Central memory CD8-positive, alpha-beta T cell (primary cell): ENCODE results near the gene ZNF423.

Experiments used
- ATAC-seq: fragments of 150-1000 bp; cut with Tn5 transposase; replicated peaks from 2 replicates; pipeline ENCODE4 v1.10.0; 2022; ENCODE audit warnings: mild to moderate bottlenecking, moderate FRiP score, moderate number of reproducible peaks; ENCODE audit not compliant: poor library complexity, severe bottlenecking; ENCODE audit errors: extremely low read depth
- DNase-seq, 2 donors: peaks; one replicate each; pipeline ENCODE4 v3.0.0; 2021; ENCODE audit warnings: low spot score in 2 of 2
- H3K27ac Mint-ChIP-seq: one replicate; pipeline ENCODE4 v1.8.0; 2022; ENCODE audit warnings: low read depth, mild to moderate bottlenecking, moderate library complexity, mixed read lengths
- H3K27me3 Mint-ChIP-seq: one replicate; pipeline ENCODE4 v1.8.0; 2022; ENCODE audit warnings: mixed read lengths
- H3K36me3 Mint-ChIP-seq: one replicate; pipeline ENCODE4 v1.8.0; 2022; ENCODE audit warnings: mild to moderate bottlenecking, moderate library complexity, mixed read lengths; ENCODE audit not compliant: insufficient read depth
- H3K4me1 Mint-ChIP-seq: one replicate; pipeline ENCODE4 v1.8.0; 2022; ENCODE audit warnings: mixed read lengths
- H3K4me3 Mint-ChIP-seq: one replicate; pipeline ENCODE4 v1.8.0; 2022; ENCODE audit warnings: mild to moderate bottlenecking, moderate library complexity, mixed read lengths
- H3K9me3 Mint-ChIP-seq: one replicate; pipeline ENCODE4 v1.8.0; 2022; ENCODE audit warnings: mixed read lengths

The ZNF423 gene

DNA sequence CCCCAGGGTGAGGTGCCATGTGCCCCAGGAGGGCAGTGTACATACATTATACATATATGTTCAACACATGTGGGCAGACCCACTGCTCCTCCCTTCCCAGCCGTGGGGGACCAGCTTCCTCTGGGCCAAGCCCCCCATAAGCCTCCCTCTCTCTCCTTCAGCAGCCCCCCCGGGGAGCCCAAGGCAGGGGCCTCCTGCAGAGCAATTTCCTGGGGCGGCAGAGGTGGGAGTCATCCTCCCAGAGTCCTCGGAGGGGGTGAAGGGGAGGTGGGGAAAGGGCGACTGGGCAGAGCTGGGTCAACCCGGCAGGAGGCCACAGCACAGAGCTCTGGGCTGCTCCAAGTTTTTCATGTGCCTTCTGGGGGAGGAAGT is 235.1 kb downstream of the ZNF423 start:
- no peak for DNase-seq
- no peaks in the 10 kb centered on the region for H3K9me3 Mint-ChIP-seq
- H3K36me3 Mint-ChIP-seq: no peaks in the 10 kb centered on the region
- H3K27me3 Mint-ChIP-seq: no peaks in the 10 kb centered on the region
- ATAC-seq: no peak
- H3K4me3 Mint-ChIP-seq: no peak overlapping the region
- H3K27ac Mint-ChIP-seq: no peak overlapping the region
- H3K4me1 Mint-ChIP-seq: no peaks in the 10 kb centered on the region

- no peaks in the 10 kb centered on the region for H3K36me3 Mint-ChIP-seq
- H3K27me3 Mint-ChIP-seq: no peaks in the 10 kb centered on the region
- ATAC-seq (no peak), DNase-seq (no peak)
- H3K4me1 Mint-ChIP-seq: no peaks in the 10 kb centered on the region
- no peak overlapping the region for H3K27ac Mint-ChIP-seq
- H3K9me3 Mint-ChIP-seq: no peaks in the 10 kb centered on the region
- H3K4me3 Mint-ChIP-seq: no peak overlapping the region
Measured at GRCh38 chr16:49620158-49620868, 235.6 kb downstream of the ZNF423 start.

GRCh38 chr16:49619811-49620157 is 236.1 kb downstream of the ZNF423 start:
- Mint-ChIP-seq H3K4me3 (no peak overlapping the region), H3K36me3 (no peaks in the 10 kb centered on the region), H3K4me1 (no peaks in the 10 kb centered on the region), H3K27ac (no peak overlapping the region), H3K27me3 (no peaks in the 10 kb centered on the region), H3K9me3 (no peaks in the 10 kb centered on the region)
- no peak for DNase-seq
- no peak for ATAC-seq

GRCh38 chr16:49618955-49619354 is 237.0 kb downstream of the ZNF423 start:
- Mint-ChIP-seq H3K36me3 (no peaks in the 10 kb centered on the region), H3K4me1 (no peaks in the 10 kb centered on the region), H3K4me3 (no peak overlapping the region), H3K27ac (no peak overlapping the region), H3K27me3 (no peaks in the 10 kb centered on the region), H3K9me3 (no peaks in the 10 kb centered on the region)
- ATAC-seq (no peak), DNase-seq (no peak)

DNA sequence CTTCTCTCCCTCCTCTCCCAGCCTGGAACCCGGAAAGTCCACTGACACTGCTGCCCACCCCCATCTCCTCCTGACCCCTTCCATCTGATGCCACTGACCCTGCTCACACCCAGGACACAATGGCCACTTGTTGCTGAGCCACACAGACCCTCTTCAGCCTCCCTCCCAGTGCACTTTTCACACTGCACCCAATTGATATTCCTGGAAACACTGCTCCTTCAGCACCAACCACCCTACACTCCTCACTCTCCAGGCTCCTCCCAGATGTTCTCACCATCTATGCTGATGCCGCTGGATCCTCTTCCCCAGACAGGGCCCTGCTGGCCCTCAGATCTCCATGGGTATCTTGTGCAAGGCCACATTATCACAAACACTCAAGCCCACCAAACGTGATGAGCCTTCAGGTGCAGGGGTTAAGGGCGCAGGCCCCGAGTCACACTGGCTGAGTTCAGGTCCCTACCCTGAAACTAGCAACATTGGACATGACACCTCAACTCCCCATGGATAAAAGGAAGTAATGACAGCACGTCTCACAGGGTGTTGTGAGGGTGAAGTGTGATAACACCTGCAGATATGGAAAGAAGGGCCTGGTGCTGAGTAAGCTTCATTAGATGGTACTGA is 238.1 kb downstream of the ZNF423 start:
- H3K4me3 Mint-ChIP-seq: no peak overlapping the region
- DNase-seq: no peak
- no peaks in the 10 kb centered on the region for H3K9me3 Mint-ChIP-seq
- no peaks in the 10 kb centered on the region for H3K36me3 Mint-ChIP-seq
- H3K27ac Mint-ChIP-seq: no peak overlapping the region
- no peak for ATAC-seq
- no peaks in the 10 kb centered on the region for H3K4me1 Mint-ChIP-seq
- no peaks in the 10 kb centered on the region for H3K27me3 Mint-ChIP-seq

GRCh38 chr16:49617016-49617629 is 238.8 kb downstream of the ZNF423 start:
- H3K27ac Mint-ChIP-seq: no peak overlapping the region
- no peak overlapping the region for H3K4me3 Mint-ChIP-seq
- no peaks in the 10 kb centered on the region for H3K27me3 Mint-ChIP-seq
- ATAC-seq (no peak), DNase-seq (no peak)
- H3K4me1 Mint-ChIP-seq: no peaks in the 10 kb centered on the region
- no peaks in the 10 kb centered on the region for H3K36me3 Mint-ChIP-seq
- no peaks in the 10 kb centered on the region for H3K9me3 Mint-ChIP-seq

GRCh38 chr16:49615576-49615975 is 240.3 kb downstream of the ZNF423 start:
- H3K36me3 Mint-ChIP-seq: no peaks in the 10 kb centered on the region
- H3K27me3 Mint-ChIP-seq: peaks cover 15% of the 10 kb centered on the region

DNA sequence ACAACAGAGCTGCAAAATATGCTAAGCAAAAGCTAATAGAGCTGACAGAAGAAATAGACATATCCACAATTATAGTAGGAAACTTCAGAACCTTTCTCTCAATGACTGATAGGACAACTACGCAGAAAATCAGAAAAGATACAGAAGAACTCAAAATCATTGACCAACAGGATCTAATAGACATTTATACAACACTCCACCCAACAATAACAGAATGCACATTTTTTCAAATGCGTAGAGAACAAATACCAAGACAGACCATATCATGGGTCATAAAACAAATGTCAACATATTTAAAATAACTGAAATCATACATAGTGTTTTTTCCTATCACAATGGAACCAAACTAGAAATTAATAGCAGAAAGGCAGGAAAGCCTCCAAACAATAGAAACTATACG is 244.9 kb downstream of the ZNF423 start:
- Mint-ChIP-seq H3K27me3 (peaks cover 58% of the 10 kb centered on the region), H3K4me1 (no peaks in the 10 kb centered on the region), H3K4me3 (no peak overlapping the region), H3K36me3 (no peaks in the 10 kb centered on the region), H3K9me3 (no peaks in the 10 kb centered on the region), H3K27ac (no peak overlapping the region)
- ATAC-seq: no peak
- no peak for DNase-seq

More at GRCh38 chr16:49615576-49615975, 240.3 kb downstream of the ZNF423 start:
- Mint-ChIP-seq H3K9me3 (no peaks in the 10 kb centered on the region), H3K4me3 (no peak overlapping the region), H3K27ac (no peak overlapping the region), H3K4me1 (no peaks in the 10 kb centered on the region)
- ATAC-seq: no peak
- DNase-seq: no peak

GRCh38 chr16:49608779-49609178 is 247.1 kb downstream of the ZNF423 start:
- peaks cover 80% of the 10 kb centered on the region for H3K27me3 Mint-ChIP-seq
- no peaks in the 10 kb centered on the region for H3K9me3 Mint-ChIP-seq
- no peak for DNase-seq
- ATAC-seq: no peak
- H3K36me3 Mint-ChIP-seq: no peaks in the 10 kb centered on the region
- no peak overlapping the region for H3K4me3 Mint-ChIP-seq
- H3K4me1 Mint-ChIP-seq: no peaks in the 10 kb centered on the region
- no peak overlapping the region for H3K27ac Mint-ChIP-seq

GRCh38 chr16:49608098-49608497 is 247.8 kb downstream of the ZNF423 start:
- no peaks in the 10 kb centered on the region for H3K36me3 Mint-ChIP-seq
- ATAC-seq (no peak), DNase-seq (no peak)
- no peaks in the 10 kb centered on the region for H3K9me3 Mint-ChIP-seq
- H3K4me1 Mint-ChIP-seq: no peaks in the 10 kb centered on the region
- no peak overlapping the region for H3K4me3 Mint-ChIP-seq
- H3K27ac Mint-ChIP-seq: no peak overlapping the region
- H3K27me3 Mint-ChIP-seq: peaks cover 82% of the 10 kb centered on the region

DNA sequence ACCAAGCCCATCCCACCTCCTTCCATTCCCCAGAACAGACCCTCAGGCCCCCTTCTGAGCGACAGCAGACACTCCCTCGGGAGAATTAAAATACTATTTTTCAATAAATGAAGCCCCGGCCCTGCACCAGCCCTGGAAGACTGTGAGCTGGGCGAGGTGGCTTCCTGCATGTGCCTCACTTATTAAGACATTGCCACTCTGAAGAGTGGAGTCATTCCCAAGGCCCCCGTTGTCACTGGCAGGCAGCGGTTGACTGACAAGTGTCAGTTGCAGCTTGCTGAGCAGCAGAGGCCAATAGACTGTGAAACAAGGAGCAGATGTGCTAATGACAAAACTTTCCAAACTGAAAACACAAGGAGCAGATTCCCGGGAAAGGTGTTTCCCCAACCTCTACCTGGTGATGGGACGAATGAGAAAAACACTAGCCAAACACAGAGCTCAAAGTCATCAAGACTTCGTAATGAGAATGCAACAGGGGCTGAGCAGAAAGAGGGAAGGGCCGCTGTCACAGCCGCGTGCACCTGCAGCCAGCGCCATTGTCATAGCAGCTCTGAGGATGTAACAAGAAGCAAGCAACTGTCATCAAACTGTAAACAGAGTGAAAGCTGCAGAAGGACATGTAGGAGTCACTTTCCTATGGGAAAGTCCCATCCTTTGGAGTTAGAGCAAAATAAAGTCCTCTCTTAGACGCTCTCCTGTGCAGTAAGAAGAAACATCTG is 250.2 kb downstream of the ZNF423 start:
- ATAC-seq (no peak), DNase-seq (no peak)
- no peaks in the 10 kb centered on the region for H3K9me3 Mint-ChIP-seq
- H3K4me3 Mint-ChIP-seq: no peak overlapping the region
- H3K4me1 Mint-ChIP-seq: no peaks in the 10 kb centered on the region
- H3K36me3 Mint-ChIP-seq: no peaks in the 10 kb centered on the region
- no peak overlapping the region for H3K27ac Mint-ChIP-seq
- peaks cover 68% of the 10 kb centered on the region for H3K27me3 Mint-ChIP-seq

DNA sequence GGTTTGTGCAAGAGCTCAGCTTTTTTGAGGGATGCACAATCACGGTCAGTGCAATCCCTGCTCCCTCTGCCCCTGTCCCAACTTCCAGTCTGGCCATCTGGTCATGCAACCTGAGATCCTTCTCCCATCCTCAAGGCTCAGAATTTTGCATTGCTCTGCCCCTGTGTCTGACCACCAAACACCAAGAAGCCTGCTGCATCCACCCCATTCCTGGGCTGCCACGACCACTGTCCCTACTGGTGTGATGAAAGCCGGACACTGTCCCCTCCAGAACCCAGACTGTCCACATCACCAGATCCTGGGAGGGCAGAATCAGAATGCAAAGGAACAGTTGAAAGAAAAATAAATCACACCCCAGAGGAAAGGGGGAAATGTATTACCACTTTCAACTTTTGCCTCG is 251.3 kb downstream of the ZNF423 start:
- no peak for ATAC-seq
- no peak for DNase-seq
- Mint-ChIP-seq H3K4me1 (no peaks in the 10 kb centered on the region), H3K4me3 (no peak overlapping the region), H3K9me3 (no peaks in the 10 kb centered on the region), H3K36me3 (no peaks in the 10 kb centered on the region), H3K27ac (no peak overlapping the region), H3K27me3 (peaks cover 60% of the 10 kb centered on the region)

DNA sequence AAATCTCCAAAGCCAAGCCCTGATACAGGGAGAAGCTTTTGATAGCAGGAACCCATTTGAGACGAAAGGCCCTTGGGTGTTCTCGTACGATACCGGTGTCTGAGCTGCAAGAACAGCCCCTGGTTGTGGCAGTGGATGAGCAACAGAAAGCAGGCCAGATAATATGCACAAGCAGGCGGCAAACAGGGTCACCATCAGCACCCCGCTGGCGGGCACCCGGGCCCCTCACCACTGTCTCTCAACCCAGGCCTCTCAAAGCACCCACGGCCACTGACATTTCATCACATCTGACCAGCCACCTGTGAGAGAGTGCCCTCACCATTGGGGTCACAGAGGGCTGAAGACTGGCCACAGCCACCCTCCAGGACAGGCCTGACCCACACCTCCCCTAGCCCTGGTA is 252.0 kb downstream of the ZNF423 start:
- Mint-ChIP-seq H3K9me3 (no peaks in the 10 kb centered on the region), H3K4me3 (no peak overlapping the region), H3K27ac (no peak overlapping the region), H3K27me3 (peaks cover 53% of the 10 kb centered on the region), H3K36me3 (no peaks in the 10 kb centered on the region), H3K4me1 (no peaks in the 10 kb centered on the region)
- peak; percentile 14 for ATAC-seq
- DNase-seq: no peak
